Mucosa of rectum (tissue), 2 donors: ENCODE results near the gene CAMTA1.
"Not testable (repeated sequence)": the region's sequence is repeated elsewhere in the genome, so short reads cannot be mapped to it uniquely, and the experiment has no call there.

Experiments used
- H3K27ac ChIP-seq, 2 donors: one replicate each; pipeline ENCODE4 v1.7.0; 2013; ENCODE audit warnings: inconsistent platforms in 2 of 2, low read depth in 2 of 2, low read length in 2 of 2
- H3K27me3 ChIP-seq, 2 donors: one replicate each; pipeline ENCODE4 v1.7.0; 2013; ENCODE audit warnings: low read length in 2 of 2; ENCODE audit not compliant: control insufficient read depth in 2 of 2, insufficient read depth in 2 of 2
- H3K36me3 ChIP-seq, 2 donors: one replicate each; pipeline ENCODE4 v1.7.0; 2013; ENCODE audit warnings: low read length in 2 of 2; ENCODE audit not compliant: control insufficient read depth in 2 of 2, insufficient read depth in 2 of 2
- H3K4me1 ChIP-seq, 2 donors: one replicate each; pipeline ENCODE4 v1.7.0; 2013; ENCODE audit warnings: low read length in 2 of 2, mild to moderate bottlenecking in 1 of 2; ENCODE audit not compliant: control insufficient read depth in 2 of 2, insufficient read depth in 2 of 2
- H3K4me3 ChIP-seq, 2 donors: one replicate each; pipeline ENCODE4 v1.7.0; 2013; ENCODE audit warnings: low read length in 2 of 2
- H3K9ac ChIP-seq, 2 donors: one replicate each; pipeline ENCODE4 v1.7.0; 2013; ENCODE audit warnings: low read length in 2 of 2, low read depth in 1 of 2, mild to moderate bottlenecking in 1 of 2
- H3K9me3 ChIP-seq, 2 donors: one replicate each; pipeline ENCODE4 v1.7.0; 2013; ENCODE audit warnings: low read length in 2 of 2; ENCODE audit not compliant: control insufficient read depth in 2 of 2
- donor health status: healthy.
- donor health status: Normal muscosa, but diverticular disease.

CAMTA1 gene

GRCh38 chr1:6823793-6824192 is 38.5 kb downstream of the CAMTA1 start:
- Histone ChIP-seq H3K27me3 (no peaks in the 10 kb centered on the region), H3K9ac (peak overlapping the region in 1 of 2 donors; percentile 41), H3K4me1 (peaks cover 17 to 37% of the 10 kb centered on the region in 2 donors), H3K27ac (peak overlapping the region; percentile 24 to 76), H3K9me3 (no peaks in the 10 kb centered on the region), H3K36me3 (no peaks in the 10 kb centered on the region), H3K4me3 (peak overlapping the region in 1 of 2 donors; percentile 37)

- peak overlapping the region in 1 of 2 donors; percentile 76 for H3K27ac ChIP-seq
- peaks cover 16 to 36% of the 10 kb centered on the region in 2 donors for H3K4me1 ChIP-seq
- no peaks in the 10 kb centered on the region for H3K27me3 ChIP-seq
- peak overlapping the region in 1 of 2 donors; percentile 16 for H3K9ac ChIP-seq
- H3K36me3 ChIP-seq: no peaks in the 10 kb centered on the region
- no peaks in the 10 kb centered on the region for H3K9me3 ChIP-seq
- no peak overlapping the region for H3K4me3 ChIP-seq
Measured at GRCh38 chr1:6824665-6825368, 39.6 kb downstream of the CAMTA1 start.

- peaks cover 12 to 31% of the 10 kb centered on the region in 2 donors for H3K4me1 ChIP-seq
- no peaks in the 10 kb centered on the region for H3K9me3 ChIP-seq
- H3K4me3 ChIP-seq: peak overlapping the region; percentile 10 to 41
- H3K27me3 ChIP-seq: no peaks in the 10 kb centered on the region
- no peaks in the 10 kb centered on the region for H3K36me3 ChIP-seq
- H3K27ac ChIP-seq: peak overlapping the region; percentile 13 to 71
- peak overlapping the region in 1 of 2 donors; percentile 8 for H3K9ac ChIP-seq
Measured at GRCh38 chr1:6825828-6826227, 40.6 kb downstream of the CAMTA1 start.

- no peak overlapping the region for H3K27ac ChIP-seq
- H3K36me3 ChIP-seq: no peaks in the 10 kb centered on the region
- peaks cover 11 to 30% of the 10 kb centered on the region in 2 donors for H3K4me1 ChIP-seq
- H3K9me3 ChIP-seq: no peaks in the 10 kb centered on the region
- H3K27me3 ChIP-seq: no peaks in the 10 kb centered on the region
- H3K4me3 ChIP-seq: no peak overlapping the region
- H3K9ac ChIP-seq: no peak overlapping the region
Measured at GRCh38 chr1:6827079-6827478, 41.8 kb downstream of the CAMTA1 start.

- no peak overlapping the region for H3K4me3 ChIP-seq
- no peaks in the 10 kb centered on the region for H3K9me3 ChIP-seq
- no peak overlapping the region for H3K27ac ChIP-seq
- H3K4me1 ChIP-seq: peaks cover 11 to 27% of the 10 kb centered on the region in 2 donors
- H3K27me3 ChIP-seq: no peaks in the 10 kb centered on the region
- no peaks in the 10 kb centered on the region for H3K36me3 ChIP-seq
- no peak overlapping the region for H3K9ac ChIP-seq
Measured at GRCh38 chr1:6827630-6828165, 42.4 kb downstream of the CAMTA1 start.

- Histone ChIP-seq H3K36me3 (no peaks in the 10 kb centered on the region), H3K27ac (no peak overlapping the region), H3K4me1 (peaks cover 6 to 11% of the 10 kb centered on the region in 2 donors), H3K4me3 (no peak overlapping the region), H3K9me3 (no peaks in the 10 kb centered on the region), H3K9ac (no peak overlapping the region), H3K27me3 (no peaks in the 10 kb centered on the region)
Measured at GRCh38 chr1:6831366-6831765, 46.1 kb downstream of the CAMTA1 start.

- H3K27ac ChIP-seq, H3K4me1 ChIP-seq: not testable (repeated sequence)
Measured at GRCh38 chr1:6832006-6832405, 46.8 kb downstream of the CAMTA1 start.

GRCh38 chr1:6832531-6833188 is 47.4 kb downstream of the CAMTA1 start:
- H3K4me1 ChIP-seq: peaks cover 3 to 5% of the 10 kb centered on the region in 2 donors
- H3K9me3 ChIP-seq: no peaks in the 10 kb centered on the region
- H3K9ac ChIP-seq: no peak overlapping the region
- H3K27me3 ChIP-seq: no peaks in the 10 kb centered on the region
- H3K36me3 ChIP-seq: no peaks in the 10 kb centered on the region
- no peak overlapping the region for H3K4me3 ChIP-seq
- no peak overlapping the region for H3K27ac ChIP-seq

More at GRCh38 chr1:6832006-6832405, 46.8 kb downstream of the CAMTA1 start:
- H3K27me3 ChIP-seq, H3K4me3 ChIP-seq, H3K9ac ChIP-seq, H3K9me3 ChIP-seq, H3K36me3 ChIP-seq: not testable (repeated sequence)

GRCh38 chr1:6833804-6834203 is 48.5 kb downstream of the CAMTA1 start:
- Histone ChIP-seq H3K27ac (no peak overlapping the region), H3K27me3 (no peaks in the 10 kb centered on the region), H3K36me3 (no peaks in the 10 kb centered on the region), H3K4me1 (peaks cover 3 to 5% of the 10 kb centered on the region in 2 donors), H3K4me3 (no peak overlapping the region), H3K9ac (no peak overlapping the region), H3K9me3 (no peaks in the 10 kb centered on the region)

- no peak overlapping the region for H3K27ac ChIP-seq
- H3K9ac ChIP-seq: no peak overlapping the region
- H3K4me1 ChIP-seq: peaks cover 3 to 5% of the 10 kb centered on the region in 2 donors
- H3K36me3 ChIP-seq: no peaks in the 10 kb centered on the region
- no peaks in the 10 kb centered on the region for H3K9me3 ChIP-seq
- no peaks in the 10 kb centered on the region for H3K27me3 ChIP-seq
- H3K4me3 ChIP-seq: no peak overlapping the region
Measured at GRCh38 chr1:6834366-6834765, 49.1 kb downstream of the CAMTA1 start.
